HCT116 (cell line): ENCODE results near the gene GDAP2. TPM values are rescaled to one million over a fixed set of nuclear protein-coding genes. Genes with fewer than 3 reads are reported as not detected.

ENCODE experiments used
- ATAC-seq: fragments of 200-7000 bp; cut with Tn5 transposase; 2 replicates; pipeline ENCODE4 v1.9.1; 2020; ENCODE audit warnings: mild to moderate bottlenecking, moderate library complexity
- BruUV-seq: library from RNA; stranded (reverse); fragments of 400-500 nt; replicated peaks from 2 replicates; lab custom pipeline; 2021; lab: Mats Ljungman, UMichigan
- CTCF ChIA-PET: fragments of 300-600 bp; sonication (Branson Sonifier 250); formaldehyde crosslinking; loops from one replicate; lab custom pipeline; 2021; ENCODE audit warnings: antibody characterized with exemption; lab: Charles Lee
- POLR2A ChIA-PET: fragments of 300-600, 350-600 bp; sonication (Branson Sonifier 250); formaldehyde crosslinking; loops from one replicate; lab custom pipeline; 2021; ENCODE audit warnings: antibody characterized with exemption; lab: Charles Lee
- RAD21 ChIA-PET, 2 experiments: fragments of 300-600 bp; sonication (Branson Sonifier 250); formaldehyde crosslinking; loops; one replicate each; lab custom pipeline; 2023; ENCODE audit warnings: low total read pairs in 2 of 2; ENCODE audit not compliant: uncharacterized antibody in 2 of 2, unreplicated experiment in 2 of 2, low non-redundant PET in 1 of 2; lab: Charles Lee
- DNase-seq: peaks from one replicate; pipeline ENCODE4 v3.0.0-alpha.2; 2010; ENCODE audit warnings: low read depth, low spot score
- H2AFZ ChIP-seq: fragments of 200-600 bp; shearing (Covaris generic), sonication (generic); 2 replicates; pipeline ENCODE4 v1.6.1; 2017; ENCODE audit warnings: low read depth, mixed run types, mixed read lengths, antibody characterized with exemption, low read length; ENCODE audit not compliant: poor library complexity, severe bottlenecking
- H3K27ac ChIP-seq: 2 replicates; pipeline ENCODE4 v1.5.1; 2012; ENCODE audit warnings: low read depth, low read length
- H3K27me3 ChIP-seq: fragments of 200-600 bp; sonication (generic); 2 replicates; pipeline ENCODE4 v1.6.1; 2016; ENCODE audit warnings: mixed run types, low read length, mixed read lengths; ENCODE audit not compliant: insufficient read depth
- H3K36me3 ChIP-seq, 2 experiments: fragments of 200-500 bp in 1 of 2; fragments of 200-600 bp in 1 of 2; sonication (Bioruptor generic) in 1 of 2; sonication (generic) in 1 of 2; 2 replicates each; pipeline versions ENCODE4 v1.5.1 to v1.6.1; 2014 to 2016; ENCODE audit warnings: low read length in 2 of 2, inconsistent platforms in 1 of 2, mixed read lengths in 1 of 2, mixed run types in 1 of 2; ENCODE audit not compliant: insufficient read depth in 2 of 2, control insufficient read depth in 1 of 2
- H3K4me1 ChIP-seq, 2 experiments: fragments of 200-600 bp in 1 of 2; sonication (generic) in 1 of 2; 2 replicates each; pipeline versions ENCODE4 v1.5.1 to v1.6.1; 2012 to 2017; ENCODE audit warnings: low read length in 2 of 2, inconsistent platforms in 1 of 2, mild to moderate bottlenecking in 1 of 2, mixed read lengths in 1 of 2, mixed run types in 1 of 2, moderate library complexity in 1 of 2; ENCODE audit not compliant: insufficient read depth in 2 of 2, control insufficient read depth in 1 of 2
- H3K4me2 ChIP-seq: fragments of 200-600 bp; sonication (generic); 2 replicates; pipeline ENCODE4 v1.6.1; 2017; ENCODE audit warnings: mixed run types, low read length, mixed read lengths
- H3K4me3 ChIP-seq, 2 experiments: fragments of 200-600 bp in 1 of 2; sonication (generic) in 1 of 2; replicated peaks in 1 of 2; 2 replicates each; pipeline ENCODE4 v1.5.1; 2011 to 2016; ENCODE audit warnings: low read length in 2 of 2, control low read depth in 1 of 2, low read depth in 1 of 2, mild to moderate bottlenecking in 1 of 2, mixed read lengths in 1 of 2, mixed run types in 1 of 2
- H3K79me2 ChIP-seq: fragments of 200-600 bp; sonication (generic); 2 replicates; pipeline ENCODE4 v1.6.1; 2017; ENCODE audit warnings: mild to moderate bottlenecking, mixed run types, low read length, moderate library complexity, mixed read lengths; ENCODE audit not compliant: insufficient read depth
- H3K9ac ChIP-seq: fragments of 200-600 bp; sonication (generic); 2 replicates; pipeline ENCODE4 v1.6.1; 2016; ENCODE audit warnings: low read length, mixed read lengths
- H3K9me2 ChIP-seq: fragments of 200-600 bp; sonication (generic), shearing (Covaris generic); 2 replicates; pipeline ENCODE4 v1.6.1; 2017; ENCODE audit warnings: mixed run types, mild to moderate bottlenecking, moderate library complexity; ENCODE audit not compliant: insufficient read depth
- H3K9me3 ChIP-seq, 2 experiments: fragments of 200-500 bp in 1 of 2; fragments of 200-600 bp in 1 of 2; sonication (Bioruptor generic) in 1 of 2; sonication (generic) in 1 of 2; 2 replicates each; pipeline ENCODE4 v1.6.1; 2014 to 2017; ENCODE audit warnings: low read length in 2 of 2, mixed read lengths in 2 of 2, inconsistent platforms in 1 of 2, low read depth in 1 of 2, mild to moderate bottlenecking in 1 of 2, mixed run types in 1 of 2, moderate library complexity in 1 of 2; ENCODE audit not compliant: control insufficient read depth in 1 of 2, insufficient read depth in 1 of 2
- H4K20me1 ChIP-seq: fragments of 200-600 bp; sonication (generic), shearing (Covaris generic); 2 replicates; pipeline ENCODE4 v1.6.1; 2017; ENCODE audit warnings: mixed run types, mild to moderate bottlenecking, moderate library complexity; ENCODE audit not compliant: insufficient read depth
- CEBPB ChIP-seq: IDR thresholded peaks from 2 replicates; pipeline ENCODE4 v1.6.1; 2012; ENCODE audit warnings: low read depth
- CTCF ChIP-seq, 3 experiments: fragments of 200-600 bp in 1 of 3; sonication (generic) in 1 of 3; IDR thresholded peaks in 2 of 3; conservative IDR thresholded peaks in 1 of 3; 2 replicates each; pipeline ENCODE4 v1.5.1; 2012 to 2017; ENCODE audit warnings: low read depth in 2 of 3, low read length in 2 of 3, antibody characterized with exemption in 1 of 3, borderline replicate concordance in 1 of 3, control low read depth in 1 of 3, mild to moderate bottlenecking in 1 of 3, mixed read lengths in 1 of 3, mixed run types in 1 of 3, moderate library complexity in 1 of 3; ENCODE audit not compliant: insufficient read depth in 1 of 3
- EGR1 ChIP-seq: IDR thresholded peaks from 2 replicates; pipeline ENCODE4 v1.6.1; 2012; ENCODE audit warnings: low read depth
- ELF1 ChIP-seq: IDR thresholded peaks from 2 replicates; pipeline ENCODE4 v1.6.1; 2012; ENCODE audit warnings: low read depth, borderline replicate concordance
- EZH2phosphoT487 ChIP-seq: fragments of 200-600 bp; IDR thresholded peaks from 2 replicates; pipeline ENCODE4 v1.6.1; 2018; ENCODE audit warnings: antibody characterized with exemption, borderline replicate concordance
- MAX ChIP-seq: IDR thresholded peaks from 2 replicates; pipeline ENCODE4 v1.6.1; 2012
- POLR2A ChIP-seq: IDR thresholded peaks from 2 replicates; pipeline ENCODE4 v1.7.0; 2011; ENCODE audit warnings: borderline replicate concordance; ENCODE audit not compliant: insufficient read depth, insufficient read length; ENCODE audit errors: extremely low read depth
- REST ChIP-seq: IDR thresholded peaks from 2 replicates; pipeline ENCODE4 v1.6.1; 2012; ENCODE audit warnings: low read depth
- SIN3A ChIP-seq: IDR thresholded peaks from 2 replicates; pipeline ENCODE4 v1.6.1; 2012; ENCODE audit warnings: low read depth
- TCF7L2 ChIP-seq: IDR thresholded peaks from 2 replicates; pipeline ENCODE4 v1.7.0; 2011; ENCODE audit warnings: borderline replicate concordance, inconsistent platforms; ENCODE audit not compliant: insufficient read depth, insufficient read length; ENCODE audit errors: extremely low read depth
- ZBTB33 ChIP-seq: IDR thresholded peaks from 2 replicates; pipeline ENCODE4 v1.6.1; 2011; ENCODE audit warnings: mild to moderate bottlenecking, low read length, moderate library complexity; ENCODE audit not compliant: insufficient replicate concordance; ENCODE audit errors: extremely low read depth
- ZFX ChIP-seq: fragments of 450-650 bp; IDR thresholded peaks from 2 replicates; pipeline ENCODE4 v1.6.1; 2017
- ZNF274 ChIP-seq: fragments of 200-500 bp; sonication (Bioruptor generic); IDR thresholded peaks from 2 replicates; pipeline ENCODE4 v1.6.1; 2014; ENCODE audit warnings: mild to moderate bottlenecking, low read depth, low read length, inconsistent platforms
- intact Hi-C: fragments of 100-400 bp; cut with micrococcal nuclease; formaldehyde crosslinking; loops from 2 replicates; pipeline ENCODE4 v1.10.0; 2022
- total RNA-seq: library from RNA; stranded (reverse); gene quantifications from one replicate; pipeline ENCODE4 v1.2.1, GENCODE V29; 2021; ENCODE audit not compliant: unreplicated experiment

GDAP2 gene
- total RNA-seq, 1 experiment from 2014 or later, result 21.4 TPM

GRCh38 chr1:117824616-117825015 is 104.8 kb downstream of the GDAP2 start:
- DNase-seq (no peak), ATAC-seq (no peak)
- Histone ChIP-seq H3K9me2 (no peaks in the 10 kb centered on the region), H3K4me3 (no peak overlapping the region), H3K9me3 (no peaks in the 10 kb centered on the region), H4K20me1 (no peaks in the 10 kb centered on the region), H2AFZ (no peak overlapping the region), H3K27me3 (no peaks in the 10 kb centered on the region), H3K79me2 (no peaks in the 10 kb centered on the region), H3K9ac (no peak overlapping the region), H3K27ac (no peak overlapping the region), H3K4me2 (no peak overlapping the region), H3K36me3 (no peaks in the 10 kb centered on the region), H3K4me1 (peaks cover 2 to 28% of the 10 kb centered on the region in 2 experiments; a peak in 2 of 4 replicates)
- ChIA-PET CTCF (no interaction called here), RAD21 (no interaction called here), POLR2A (no interaction called here)
- TF ChIP-seq ELF1, result no peak
- TF ChIP-seq EZH2phosphoT487, result no peak
- no peak for TF ChIP-seq EGR1
- TF ChIP-seq MAX, result no peak
- TF ChIP-seq CTCF (IDR thresholded peaks at IDR 0.05 in 2 of 3, conservative IDR thresholded peaks at IDR 0.05 in 1 of 3; ENCODE audit: borderline replicate concordance in 1 of 3, insufficient read depth in 1 of 3, low read depth in 2 of 3, low read length in 2 of 3), result no peak
- TF ChIP-seq CEBPB, result no peak
- TF ChIP-seq SIN3A, result no peak
- no peak for TF ChIP-seq ZBTB33
- TF ChIP-seq ZNF274, result no peak
- TF ChIP-seq REST, result no peak
- TF ChIP-seq POLR2A, result no peak
- TF ChIP-seq TCF7L2, result no peak
- no peak for TF ChIP-seq ZFX
- intact Hi-C loops, result no loop called here
- no TSS peak for BruUV-seq
